Stimulated activated CD4-positive, alpha-beta T cell treated with anti-CD3 and anti-CD28 coated beads, Interleukin-4, amount 100 ng/mL, for 4 hours (primary cell): Measurements from ENCODE around the gene CCNYL1.

ENCODE experiments used
- DNase-seq, 2 experiments: peaks; one replicate each; pipeline ENCODE4 v3.0.0-alpha.2; 2020

The CCNYL1 gene

DNA sequence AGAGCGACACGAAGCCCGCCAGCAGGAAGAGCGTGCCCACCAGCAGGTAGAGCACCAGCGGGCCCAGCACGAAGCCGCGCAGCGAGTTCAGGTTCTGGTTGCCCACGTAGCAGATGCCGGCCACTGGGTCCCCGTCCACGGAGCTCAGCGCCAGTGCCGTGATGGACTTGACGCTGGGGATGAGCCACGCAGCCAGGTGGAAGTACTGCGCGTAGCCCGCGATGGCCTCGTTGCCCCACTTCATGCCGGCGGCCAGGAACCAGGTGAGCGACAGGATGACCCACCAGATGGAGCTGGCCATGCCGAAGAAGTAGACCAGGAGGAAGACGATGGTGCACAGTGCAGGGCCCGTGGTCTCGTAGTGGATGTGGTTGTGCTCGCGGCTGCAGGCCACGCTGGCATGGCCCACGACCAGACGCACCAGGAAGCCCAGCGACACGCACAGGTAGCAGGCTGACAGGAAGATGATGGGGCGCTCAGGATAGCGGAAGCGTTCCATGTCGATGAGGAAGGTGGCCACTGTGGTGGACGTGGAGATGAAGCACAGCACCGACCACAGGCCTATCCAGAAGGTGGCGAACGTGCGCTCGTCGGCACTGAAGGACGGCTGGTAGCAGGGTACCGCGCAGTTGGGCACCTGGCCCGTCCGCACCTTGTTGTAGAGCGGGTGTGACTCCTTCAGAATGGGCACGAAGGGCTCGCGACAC, 56.2 kb downstream of the CCNYL1 start:
- DNase-seq, result no peak

DNA sequence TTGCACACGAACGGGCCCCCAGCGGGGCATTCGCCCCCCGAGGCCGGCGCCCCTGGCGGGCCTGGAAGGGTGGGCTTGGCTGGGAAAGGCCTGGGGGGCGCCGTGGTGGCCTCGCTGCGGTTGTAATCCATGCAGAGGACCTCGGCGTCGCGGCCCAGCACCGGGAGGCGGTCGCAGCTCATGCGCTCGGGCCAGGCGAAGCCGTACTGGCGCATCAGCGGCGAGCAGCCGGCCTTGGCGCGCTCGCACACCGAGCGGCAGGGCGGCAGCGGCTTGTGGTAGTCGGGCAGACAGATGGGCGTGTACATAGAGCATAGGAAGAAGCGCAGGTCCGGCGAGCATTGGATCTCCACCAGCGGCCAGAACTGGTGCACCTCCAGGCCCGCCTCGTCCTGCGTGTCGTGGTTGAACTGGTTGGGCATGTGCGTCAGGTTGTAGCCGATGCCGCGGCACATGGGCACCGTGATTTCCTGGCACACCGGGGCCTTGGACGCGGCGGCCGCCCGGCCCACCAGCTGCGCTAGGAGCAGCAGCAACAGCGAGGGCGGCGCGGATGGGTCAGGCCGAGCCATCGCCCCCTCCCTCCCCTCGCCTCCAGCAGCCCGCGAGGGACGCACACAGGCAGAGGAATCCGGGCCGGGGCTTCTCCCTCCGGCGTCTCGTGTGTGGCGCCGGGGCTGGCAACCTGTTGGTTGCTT, 56.9 kb downstream of the CCNYL1 start:
- peak in 1 of 2 experiments; percentile 10 for DNase-seq

DNA sequence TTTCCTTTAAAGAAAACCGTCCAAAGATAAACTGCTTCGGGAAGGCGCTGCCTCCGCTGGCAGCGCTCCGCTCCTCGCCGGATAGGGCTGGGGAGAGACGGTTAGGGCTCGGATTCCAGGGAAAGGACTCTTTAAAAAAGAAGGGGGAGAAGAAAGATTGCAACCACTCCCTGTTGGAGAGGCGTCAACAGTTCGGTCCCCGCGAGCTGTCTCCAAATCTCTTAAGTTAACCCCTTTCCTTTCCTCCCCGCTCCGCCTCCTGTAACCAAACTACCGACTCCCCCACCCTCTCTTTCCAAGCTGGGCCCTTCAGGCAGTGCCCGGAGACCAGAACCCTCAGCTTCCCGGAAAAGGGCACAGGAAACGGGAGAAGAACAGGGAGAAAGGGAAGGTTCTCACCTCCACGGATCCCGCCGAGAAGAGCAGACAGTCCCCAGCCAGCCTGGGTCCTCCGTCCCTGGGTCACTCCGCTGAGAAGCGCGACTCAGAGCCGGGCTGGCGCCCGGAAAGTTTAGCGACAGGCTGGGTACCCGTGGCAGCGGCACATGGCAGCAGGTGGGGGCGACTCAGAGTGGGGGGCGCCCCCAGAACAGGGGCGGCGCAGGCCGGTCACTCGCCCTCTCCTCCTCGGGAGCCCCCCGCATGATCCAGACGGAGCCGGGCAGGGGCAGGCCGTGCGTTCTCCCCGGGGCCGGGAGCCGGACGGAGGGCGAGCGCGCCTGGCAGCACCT, 57.6 kb downstream of the CCNYL1 start:
- peak; percentile 7 to 21 for DNase-seq

- no peak for DNase-seq
Observed at GRCh38 chr2:207770602-207771404, 59.4 kb downstream of the CCNYL1 start.

GRCh38 chr2:207771421-207771820, 60.0 kb downstream of the CCNYL1 start:
- DNase-seq, result no peak

DNA sequence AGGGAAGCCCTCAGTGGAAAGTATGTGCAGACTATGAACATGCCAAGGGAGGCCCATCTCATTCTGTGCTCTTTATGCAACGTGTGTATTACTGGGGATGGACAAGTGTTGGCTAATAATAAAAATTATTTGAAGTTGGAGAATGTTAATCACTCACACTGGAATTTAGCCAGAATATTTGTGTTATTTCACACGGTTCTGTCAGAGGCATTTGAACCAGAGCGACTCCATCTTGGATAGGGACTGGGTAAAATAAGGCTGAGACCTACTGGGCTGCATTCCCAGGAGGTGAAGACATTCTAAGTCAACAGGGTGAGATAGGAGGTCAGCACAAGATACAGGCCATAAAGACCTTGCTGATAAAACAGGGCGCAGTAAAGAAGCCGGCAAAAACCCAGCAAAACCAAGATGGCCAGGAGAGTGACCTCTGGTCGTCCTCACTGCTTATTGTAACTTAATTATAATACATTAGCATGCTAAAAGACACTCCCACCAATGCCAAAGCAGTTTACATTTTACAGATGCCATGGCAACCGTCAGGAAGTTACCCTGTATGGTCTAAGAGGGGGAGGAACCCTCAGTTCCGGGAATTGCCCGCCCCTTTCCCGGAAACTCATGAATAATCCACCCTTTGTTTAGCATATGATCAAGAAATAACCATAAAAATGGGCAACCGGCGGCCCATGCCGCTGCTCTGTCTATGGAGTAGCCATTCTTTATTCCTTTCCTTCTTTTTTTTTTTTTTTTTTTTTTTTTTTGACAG, 60.8 kb downstream of the CCNYL1 start:
- DNase-seq, result peak in 1 of 2 experiments; percentile 38

GRCh38 chr2:207772844-207773205, 61.4 kb downstream of the CCNYL1 start:
- DNase-seq, result no peak

GRCh38 chr2:207775473-207775872, 64.0 kb downstream of the CCNYL1 start:
- no peak for DNase-seq

- no peak for DNase-seq
Observed at GRCh38 chr2:207777124-207777523, 65.7 kb downstream of the CCNYL1 start.

- DNase-seq, result no peak
Observed at GRCh38 chr2:207778298-207778882, 67.0 kb downstream of the CCNYL1 start.

GRCh38 chr2:207779523-207779922, 68.1 kb downstream of the CCNYL1 start:
- no peak for DNase-seq

DNA sequence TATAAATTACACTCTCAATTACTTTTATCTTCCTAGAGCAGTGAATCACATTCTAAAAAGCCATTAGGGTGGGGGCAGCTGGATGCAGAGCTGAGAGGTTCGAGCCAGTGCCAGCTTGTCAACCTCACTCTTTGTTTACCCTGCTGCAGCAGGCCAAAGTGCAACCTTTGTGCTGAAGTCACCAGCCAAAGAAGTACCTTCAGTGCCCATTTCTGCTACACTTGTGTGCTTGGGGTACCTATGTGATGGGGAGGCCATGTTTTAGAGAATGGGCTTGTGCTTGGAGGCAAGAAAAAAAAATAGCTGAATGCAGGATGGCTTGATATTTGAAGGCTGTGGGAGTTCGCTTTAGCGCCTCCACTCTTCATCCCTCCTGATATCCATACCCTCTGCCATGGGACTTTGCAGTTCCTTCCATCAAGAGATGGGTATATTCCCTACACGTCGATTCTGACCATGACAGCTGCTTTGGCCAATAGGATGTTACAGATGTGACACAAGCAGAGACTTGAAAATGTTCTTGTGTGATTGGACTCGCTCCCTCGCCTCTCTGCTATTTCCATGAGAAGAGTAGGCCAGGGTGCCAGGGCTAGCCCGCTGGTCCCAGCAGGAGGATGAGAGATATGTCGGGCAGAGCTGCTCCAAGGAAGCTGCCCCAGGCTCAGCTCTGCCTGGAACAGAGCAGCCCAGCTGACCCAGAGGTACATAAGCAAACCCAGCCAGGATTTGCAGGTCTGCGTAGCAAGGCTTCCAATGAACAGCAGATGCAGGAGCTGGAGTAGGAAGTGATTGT, 71.0 kb downstream of the CCNYL1 start:
- DNase-seq, result no peak

DNA sequence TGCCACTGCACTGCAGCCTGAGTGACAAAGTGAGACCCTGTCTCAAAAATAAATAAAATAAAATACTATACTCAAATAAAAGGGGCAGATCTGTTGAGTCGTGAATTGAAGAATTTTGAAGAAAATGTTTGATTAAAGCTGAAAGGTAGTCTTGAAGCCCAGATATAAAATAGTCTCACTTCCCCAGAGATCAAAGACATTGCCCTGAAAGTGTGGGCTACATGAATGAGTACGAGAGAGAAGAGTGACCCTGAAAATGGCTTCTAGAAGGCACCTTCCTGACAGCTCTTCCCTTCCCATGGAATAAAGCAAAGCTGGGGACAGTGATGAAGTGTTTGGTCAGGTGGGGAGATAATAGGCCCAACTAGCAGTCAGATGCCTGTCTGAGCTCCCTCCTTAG, 72.1 kb downstream of the CCNYL1 start:
- no peak for DNase-seq

- no peak for DNase-seq
Observed at GRCh38 chr2:207784898-207785297, 73.5 kb downstream of the CCNYL1 start.

GRCh38 chr2:207787017-207787416, 75.6 kb downstream of the CCNYL1 start:
- DNase-seq, result no peak

DNA sequence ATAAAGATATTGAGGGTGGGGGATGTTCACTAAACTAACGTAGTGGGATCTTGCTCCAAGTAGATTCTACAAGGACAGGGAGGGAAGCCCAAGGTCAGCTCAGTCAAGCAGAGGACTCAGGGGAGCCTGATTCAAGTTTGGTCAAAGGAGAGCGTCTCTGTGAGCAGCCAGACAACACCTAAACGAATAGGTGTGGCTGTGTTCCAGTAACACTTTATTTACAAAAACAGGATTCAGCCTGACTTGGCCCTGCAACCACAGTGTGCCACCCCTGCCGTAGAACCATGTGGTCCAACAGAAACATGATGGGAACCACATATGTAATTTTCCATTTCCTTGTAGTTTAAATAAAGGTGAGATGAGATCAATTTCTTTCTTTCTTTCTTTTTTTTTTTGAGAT, 76.4 kb downstream of the CCNYL1 start:
- no peak for DNase-seq

DNA sequence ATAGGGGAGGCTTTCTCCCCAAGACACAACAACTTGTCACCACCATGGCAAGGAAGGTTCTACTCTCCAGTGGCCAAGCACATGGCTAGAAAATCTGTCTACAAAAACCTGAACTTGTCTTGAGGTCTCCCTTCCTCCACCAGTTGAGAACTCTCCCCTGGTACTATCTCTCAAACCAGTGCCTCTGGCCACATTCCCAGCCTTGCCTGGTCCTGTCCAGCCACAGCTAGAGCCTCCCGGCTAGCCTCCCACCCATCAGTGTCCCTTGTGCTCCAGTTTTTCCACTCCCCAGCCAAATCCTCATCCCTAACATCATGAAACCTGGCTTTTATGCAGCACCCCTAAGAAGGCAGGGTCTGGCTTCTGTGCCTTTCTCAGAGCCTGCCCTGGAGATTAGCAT, 79.5 kb downstream of the CCNYL1 start:
- no peak for DNase-seq

DNA sequence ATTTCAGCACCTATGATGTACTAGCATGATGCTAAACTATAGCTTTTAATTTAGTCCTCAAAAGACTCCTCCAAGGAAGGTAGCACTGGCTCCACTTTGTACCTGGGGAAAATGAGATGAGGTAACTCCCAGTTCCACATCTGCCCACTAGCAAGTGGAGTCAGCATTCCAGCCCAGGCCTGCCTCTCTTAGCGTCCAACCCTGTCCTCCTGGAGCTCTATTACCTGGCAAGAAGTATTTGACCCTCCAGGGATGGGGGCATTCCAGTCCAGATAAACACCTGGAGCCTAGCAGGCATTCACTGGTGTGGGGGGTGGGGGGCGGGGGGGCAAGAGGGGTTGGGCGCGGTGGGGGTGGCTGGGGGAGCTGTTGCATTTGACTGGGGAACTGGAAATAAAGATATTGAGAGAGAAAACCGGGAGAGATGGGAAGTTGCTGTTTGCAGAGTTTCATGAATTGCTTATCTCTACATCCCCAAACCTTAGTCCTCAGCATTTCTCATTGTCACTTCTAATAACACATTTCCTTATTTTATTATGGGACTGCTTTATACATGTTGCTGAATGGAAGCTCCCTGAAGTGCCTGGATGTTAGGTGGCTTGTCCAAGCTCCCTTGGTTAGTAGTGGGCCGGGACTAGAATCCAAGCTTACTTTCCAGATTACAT, 80.3 kb downstream of the CCNYL1 start:
- no peak for DNase-seq

DNA sequence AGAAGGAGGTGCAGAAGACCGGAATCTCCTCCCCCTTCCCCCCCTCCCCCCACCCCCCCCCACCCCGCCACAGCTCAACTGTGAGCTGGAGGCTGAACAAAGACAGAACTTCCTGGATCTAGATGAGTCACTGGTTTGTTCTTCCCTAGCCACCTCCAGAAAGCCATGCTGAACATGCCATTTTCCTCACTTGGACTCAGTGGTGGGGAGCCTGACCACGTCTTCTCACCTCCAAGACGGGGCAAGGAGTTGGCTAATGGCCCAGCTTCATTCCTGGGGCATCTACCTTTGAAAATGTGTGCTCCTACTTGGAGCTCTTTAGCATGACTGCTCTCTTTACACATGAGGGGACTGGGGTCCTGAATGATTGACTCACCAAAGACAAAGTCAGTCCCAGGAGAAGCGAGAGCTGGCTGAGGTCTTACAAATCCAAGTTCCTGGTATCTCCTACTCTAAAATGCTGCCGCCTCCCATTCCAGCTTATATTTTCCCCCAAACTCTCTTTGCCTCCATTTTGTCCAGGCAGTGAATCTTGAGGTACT, 80.9 kb downstream of the CCNYL1 start:
- DNase-seq, result no peak
